Mesendoderm (in vitro differentiated cells): ENCODE data around the gene RSAD1.

ENCODE experiments used
- DNase-seq: peaks from one replicate; pipeline ENCODE4 v3.0.0; 2013
- H2AK5ac ChIP-seq: 2 replicates; pipeline ENCODE4 v1.6.1; 2013; ENCODE audit warnings: low read length, inconsistent platforms
- H2BK120ac ChIP-seq: 2 replicates; pipeline ENCODE4 v1.6.1; 2013; ENCODE audit warnings: low read depth, mild to moderate bottlenecking, low read length, moderate library complexity, mixed read lengths
- H2BK15ac ChIP-seq: replicated peaks from 2 replicates; pipeline ENCODE4 v1.6.1; 2013; ENCODE audit warnings: low read depth, mild to moderate bottlenecking, moderate library complexity
- H2BK5ac ChIP-seq: 2 replicates; pipeline ENCODE4 v1.6.1; 2013; ENCODE audit warnings: low read length, inconsistent platforms
- H3K18ac ChIP-seq: 2 replicates; pipeline ENCODE4 v1.6.1; 2013; ENCODE audit warnings: mild to moderate bottlenecking, low read length, mixed read lengths
- H3K23ac ChIP-seq: one replicate; pipeline ENCODE4 v1.6.1; 2013; ENCODE audit warnings: low read length
- H3K27ac ChIP-seq: 2 replicates; pipeline ENCODE4 v1.5.1; 2013; ENCODE audit warnings: low read depth, mild to moderate bottlenecking, inconsistent platforms, low read length, moderate library complexity
- H3K27me3 ChIP-seq: 2 replicates; pipeline ENCODE4 v1.6.1; 2013; ENCODE audit warnings: low read length, control low read depth, mild to moderate bottlenecking, inconsistent platforms; ENCODE audit not compliant: insufficient read depth, poor library complexity
- H3K36me3 ChIP-seq: 2 replicates; pipeline ENCODE4 v1.6.1; 2013; ENCODE audit warnings: low read length, inconsistent platforms; ENCODE audit not compliant: control insufficient read depth, insufficient read depth
- H3K4ac ChIP-seq: one replicate; pipeline ENCODE4 v1.6.1; 2013; ENCODE audit warnings: low read depth, mild to moderate bottlenecking, low read length, moderate library complexity
- H3K4me1 ChIP-seq: 2 replicates; pipeline ENCODE4 v1.6.1; 2013; ENCODE audit warnings: low read depth, low read length, inconsistent platforms; ENCODE audit not compliant: control insufficient read depth
- H3K4me2 ChIP-seq: 2 replicates; pipeline ENCODE4 v1.6.1; 2013; ENCODE audit warnings: low read length
- H3K4me3 ChIP-seq: 2 replicates; pipeline ENCODE4 v1.5.1; 2013; ENCODE audit warnings: mild to moderate bottlenecking, low read length
- H3K56ac ChIP-seq: one replicate; pipeline ENCODE4 v1.6.1; 2013; ENCODE audit warnings: low read length
- H3K79me1 ChIP-seq: 2 replicates; pipeline ENCODE4 v1.6.1; 2013; ENCODE audit warnings: low read length, inconsistent platforms
- H3K79me2 ChIP-seq: 2 replicates; pipeline ENCODE4 v1.6.1; 2013; ENCODE audit warnings: mild to moderate bottlenecking, low read length; ENCODE audit not compliant: control insufficient read depth, insufficient read depth
- H3K9ac ChIP-seq: 2 replicates; pipeline ENCODE4 v1.6.1; 2013; ENCODE audit warnings: low read length, inconsistent platforms
- H4K5ac ChIP-seq: one replicate; pipeline ENCODE4 v1.6.1; 2013; ENCODE audit warnings: low read length
- H4K8ac ChIP-seq: one replicate; pipeline ENCODE4 v1.6.1; 2013; ENCODE audit warnings: low read depth, mild to moderate bottlenecking, control low read depth, low read length, moderate library complexity
- WGBS: extraction: QIAGEN DNeasy Blood & Tissue Kit; methylation state at CpG from one replicate; pipeline ENCODE4 v1.1.7; 2013; ENCODE audit warnings: low lambda C conversion rate, missing lambda C conversion rate; ENCODE audit not compliant: insufficient coverage; ENCODE audit errors: extremely low coverage; 5-methylcytosine and 5-hydroxymethylcytosine counted together

The RSAD1 gene

DNA sequence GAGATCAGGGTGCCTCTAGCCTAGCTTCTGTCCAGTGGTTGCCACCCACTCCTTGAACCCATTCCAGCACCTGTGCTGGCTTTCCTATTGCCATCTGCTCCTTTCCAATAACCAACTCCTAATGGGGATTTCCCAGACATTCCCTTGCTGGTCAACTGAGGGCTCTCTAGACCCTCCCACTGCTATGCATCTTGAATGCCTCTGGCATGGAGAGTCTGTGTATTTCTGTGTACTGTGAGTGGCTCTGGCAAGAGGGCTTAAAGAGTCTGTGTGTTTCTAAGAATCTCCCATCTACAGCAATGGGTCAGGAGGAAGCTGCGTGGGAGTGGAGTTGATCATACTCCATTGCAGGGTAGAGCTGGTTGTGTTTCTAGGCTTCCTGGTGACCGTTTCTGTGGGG is 42.9 kb downstream of the RSAD1 start:
- no peaks in the 10 kb centered on the region for H3K27me3 ChIP-seq
- H2AK5ac ChIP-seq = no peak overlapping the region
- H3K4me3 ChIP-seq = no peak overlapping the region
- H3K4ac ChIP-seq = no peak overlapping the region
- no peak overlapping the region for H2BK120ac ChIP-seq
- H3K79me2 ChIP-seq = no peaks in the 10 kb centered on the region
- no peak overlapping the region for H3K23ac ChIP-seq
- no peak overlapping the region for H3K27ac ChIP-seq
- DNase-seq = no peak
- no peak overlapping the region for H4K5ac ChIP-seq
- no peak overlapping the region for H2BK15ac ChIP-seq
- H3K36me3 ChIP-seq = no peaks in the 10 kb centered on the region
- no peak overlapping the region for H2BK5ac ChIP-seq
- H4K8ac ChIP-seq = no peak overlapping the region
- H3K79me1 ChIP-seq = no peaks in the 10 kb centered on the region
- H3K18ac ChIP-seq = no peak overlapping the region
- no peak overlapping the region for H3K4me2 ChIP-seq
- WGBS = no CpG with 5 or more reads among the region's 2 CpGs
- H3K9ac ChIP-seq = no peak overlapping the region
- no peak overlapping the region for H3K56ac ChIP-seq
- no peaks in the 10 kb centered on the region for H3K4me1 ChIP-seq

DNA sequence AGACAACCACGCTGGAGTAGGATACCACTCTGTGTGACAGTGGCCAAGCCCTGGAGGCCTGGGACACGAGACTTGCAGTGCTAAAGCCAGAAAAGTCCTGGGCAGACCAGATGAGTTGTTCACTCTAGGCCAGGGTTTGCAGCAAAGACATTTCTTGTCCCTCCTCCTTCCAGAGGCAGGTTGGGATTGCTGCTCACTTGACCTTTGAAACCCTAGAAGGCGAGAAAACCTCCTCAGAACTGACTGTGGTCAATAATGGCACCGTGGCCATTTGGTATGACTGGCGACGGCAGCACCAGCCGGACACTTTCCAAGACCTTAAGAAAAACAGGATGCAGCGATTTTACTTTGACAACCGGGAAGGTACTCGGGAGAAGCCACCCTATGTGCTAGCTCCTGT is 44.1 kb downstream of the RSAD1 start:
- Histone ChIP-seq H3K9ac (no peak overlapping the region), H3K36me3 (no peaks in the 10 kb centered on the region), H3K23ac (no peak overlapping the region), H3K4me1 (no peaks in the 10 kb centered on the region), H3K4ac (no peak overlapping the region), H4K8ac (no peak overlapping the region), H3K79me2 (no peaks in the 10 kb centered on the region), H3K4me3 (no peak overlapping the region), H2AK5ac (no peak overlapping the region), H3K27me3 (no peaks in the 10 kb centered on the region), H2BK5ac (no peak overlapping the region), H3K18ac (no peak overlapping the region), H2BK15ac (no peak overlapping the region), H3K27ac (no peak overlapping the region), H3K79me1 (no peaks in the 10 kb centered on the region), H3K4me2 (no peak overlapping the region), H3K56ac (no peak overlapping the region), H2BK120ac (no peak overlapping the region), H4K5ac (no peak overlapping the region)
- WGBS = no CpG with 5 or more reads among the region's 10 CpGs
- no peak for DNase-seq

DNA sequence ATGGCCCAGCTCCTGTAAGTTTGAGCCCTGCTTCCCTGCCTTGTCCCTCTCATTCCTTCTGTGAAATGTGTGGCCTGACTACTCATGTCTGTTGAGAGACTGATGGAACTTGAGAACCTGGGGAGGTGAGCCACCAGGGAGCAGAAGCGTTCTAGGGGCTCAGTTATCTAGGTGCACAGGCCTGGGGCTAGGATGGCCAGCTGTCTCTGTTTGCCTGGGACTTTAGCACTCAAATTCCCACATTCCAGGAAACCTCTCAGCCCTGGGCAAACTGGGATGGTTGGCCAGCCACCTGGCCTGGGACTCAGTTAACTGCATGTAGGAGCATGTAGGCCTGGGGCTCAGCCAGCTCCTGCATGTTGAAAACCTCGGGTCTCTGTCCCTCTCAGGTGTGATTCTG is 44.5 kb downstream of the RSAD1 start:
- Histone ChIP-seq H3K23ac (no peak overlapping the region), H3K36me3 (no peaks in the 10 kb centered on the region), H3K56ac (no peak overlapping the region), H2AK5ac (no peak overlapping the region), H3K27me3 (no peaks in the 10 kb centered on the region), H3K79me2 (no peaks in the 10 kb centered on the region), H3K4ac (no peak overlapping the region), H3K79me1 (no peaks in the 10 kb centered on the region), H2BK5ac (no peak overlapping the region), H3K4me3 (no peak overlapping the region), H4K5ac (no peak overlapping the region), H4K8ac (no peak overlapping the region), H3K27ac (no peak overlapping the region), H3K18ac (no peak overlapping the region), H3K4me1 (no peaks in the 10 kb centered on the region), H3K9ac (no peak overlapping the region), H3K4me2 (no peak overlapping the region), H2BK15ac (no peak overlapping the region), H2BK120ac (no peak overlapping the region)
- WGBS = no CpG with 5 or more reads among the region's 2 CpGs
- no peak for DNase-seq

DNA sequence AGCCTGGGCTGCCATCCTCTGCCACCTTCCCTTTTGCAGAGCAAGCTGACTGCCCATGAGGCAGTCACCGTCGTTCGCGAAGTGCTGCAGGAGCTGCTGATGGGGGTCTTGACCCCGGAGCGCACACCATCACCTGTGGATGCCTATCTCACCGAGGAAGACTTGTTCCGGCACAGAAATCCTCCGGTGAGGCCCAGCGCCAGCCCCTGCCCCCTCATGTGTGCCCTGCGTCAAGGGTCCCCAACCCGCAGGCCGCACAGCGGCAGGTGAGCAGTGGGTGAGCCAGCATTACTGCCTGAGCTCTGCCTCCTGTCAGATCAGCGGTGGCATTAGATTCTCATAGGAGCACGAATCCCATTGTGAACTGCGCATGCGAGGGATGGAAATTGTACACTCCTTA is 46.2 kb downstream of the RSAD1 start:
- Histone ChIP-seq H3K4me2 (no peak overlapping the region), H3K4me1 (no peaks in the 10 kb centered on the region), H3K79me1 (no peaks in the 10 kb centered on the region), H2BK120ac (no peak overlapping the region), H3K4ac (no peak overlapping the region), H3K79me2 (no peaks in the 10 kb centered on the region), H3K23ac (no peak overlapping the region), H4K5ac (no peak overlapping the region), H4K8ac (no peak overlapping the region), H3K4me3 (no peak overlapping the region), H2BK15ac (no peak overlapping the region), H3K27ac (no peak overlapping the region), H2BK5ac (no peak overlapping the region), H3K56ac (no peak overlapping the region), H3K9ac (no peak overlapping the region), H3K36me3 (no peaks in the 10 kb centered on the region), H2AK5ac (no peak overlapping the region), H3K27me3 (no peaks in the 10 kb centered on the region), H3K18ac (no peak overlapping the region)
- WGBS = no CpG with 5 or more reads among the region's 18 CpGs
- DNase-seq = no peak

DNA sequence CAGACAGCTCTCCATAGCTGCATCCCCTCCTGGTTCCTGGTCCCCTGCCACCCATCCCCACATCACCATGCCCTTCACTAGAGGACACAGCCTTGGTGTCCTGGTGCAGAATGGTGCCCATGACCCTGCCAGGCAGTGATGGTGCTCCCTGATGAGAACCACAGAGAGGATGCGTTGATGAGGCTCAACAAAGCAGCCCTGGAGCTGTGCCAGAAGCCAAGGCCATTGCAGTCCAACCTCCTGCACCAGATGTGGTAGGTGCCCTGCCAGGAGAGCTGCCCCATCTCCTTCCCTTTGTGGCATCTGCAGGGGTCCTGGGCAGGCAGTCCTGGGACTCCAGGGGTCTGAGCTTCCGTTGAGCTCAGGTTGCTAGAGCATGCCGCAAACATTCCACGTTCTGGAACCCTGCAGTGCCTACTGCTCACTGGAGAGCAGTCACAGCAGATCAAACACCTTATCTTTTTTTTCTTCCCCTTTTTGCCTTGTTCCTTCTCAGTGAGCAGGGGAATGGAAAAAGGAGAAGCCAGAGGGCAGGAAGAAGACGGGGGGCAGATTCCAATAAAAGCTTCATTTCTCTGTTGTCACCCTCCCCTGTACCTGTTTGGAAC is 48.6 kb downstream of the RSAD1 start:
- Histone ChIP-seq H3K4me1 (peaks cover 3% of the 10 kb centered on the region), H4K5ac (no peak overlapping the region), H3K23ac (no peak overlapping the region), H2AK5ac (no peak overlapping the region), H3K18ac (no peak overlapping the region), H2BK5ac (no peak overlapping the region), H3K36me3 (no peaks in the 10 kb centered on the region), H4K8ac (no peak overlapping the region), H2BK120ac (no peak overlapping the region), H3K4ac (no peak overlapping the region), H3K79me1 (no peaks in the 10 kb centered on the region), H3K4me2 (no peak overlapping the region), H3K56ac (no peak overlapping the region), H3K79me2 (no peaks in the 10 kb centered on the region), H3K27me3 (no peaks in the 10 kb centered on the region), H3K9ac (no peak overlapping the region), H2BK15ac (no peak overlapping the region), H3K4me3 (no peak overlapping the region), H3K27ac (no peak overlapping the region)
- no CpG with 5 or more reads among the region's 5 CpGs for WGBS
- peak; percentile 37 for DNase-seq

DNA sequence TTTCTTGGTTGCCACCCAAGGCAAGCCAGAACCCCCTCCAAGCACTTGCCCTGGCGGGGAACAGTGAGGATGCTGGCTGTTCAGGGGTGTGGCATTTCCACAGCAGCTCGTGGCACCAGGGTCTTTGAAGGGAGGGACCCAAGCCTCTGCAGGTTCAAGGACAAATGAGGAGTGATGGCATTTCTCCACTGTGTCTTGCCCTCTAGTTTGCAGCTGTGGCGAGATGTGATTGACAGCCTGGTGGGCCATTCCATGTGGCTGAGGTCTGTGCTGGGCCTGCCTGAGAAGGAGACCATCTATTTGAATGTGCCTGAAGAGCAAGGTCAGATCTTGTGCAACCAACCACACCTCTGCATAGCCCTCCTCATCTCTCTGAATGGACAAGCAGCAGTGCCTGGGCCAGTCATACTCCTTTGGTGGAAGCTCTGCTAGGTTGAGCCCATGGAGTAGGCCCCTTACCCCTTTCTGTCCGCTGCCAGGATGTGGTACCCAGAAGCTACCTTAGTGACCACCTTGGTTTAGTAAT is 49.4 kb downstream of the RSAD1 start:
- no peak overlapping the region for H3K18ac ChIP-seq
- no peak overlapping the region for H2AK5ac ChIP-seq
- no peak overlapping the region for H4K5ac ChIP-seq
- no peak overlapping the region for H2BK5ac ChIP-seq
- H3K4me2 ChIP-seq = no peak overlapping the region
- no peak overlapping the region for H3K56ac ChIP-seq
- H3K23ac ChIP-seq = no peak overlapping the region
- no peak overlapping the region for H3K9ac ChIP-seq
- no peaks in the 10 kb centered on the region for H3K79me1 ChIP-seq
- WGBS = no CpG with 5 or more reads among the region's 4 CpGs
- no peaks in the 10 kb centered on the region for H3K27me3 ChIP-seq
- no peak overlapping the region for H4K8ac ChIP-seq
- no peak for DNase-seq
- H3K4ac ChIP-seq = no peak overlapping the region
- no peak overlapping the region for H2BK15ac ChIP-seq
- no peak overlapping the region for H3K4me3 ChIP-seq
- no peaks in the 10 kb centered on the region for H3K79me2 ChIP-seq
- H2BK120ac ChIP-seq = no peak overlapping the region
- H3K27ac ChIP-seq = no peak overlapping the region
- H3K36me3 ChIP-seq = no peaks in the 10 kb centered on the region
- H3K4me1 ChIP-seq = peaks cover 4% of the 10 kb centered on the region
